ENCODE data around the gene MLLT3.

DNA sequence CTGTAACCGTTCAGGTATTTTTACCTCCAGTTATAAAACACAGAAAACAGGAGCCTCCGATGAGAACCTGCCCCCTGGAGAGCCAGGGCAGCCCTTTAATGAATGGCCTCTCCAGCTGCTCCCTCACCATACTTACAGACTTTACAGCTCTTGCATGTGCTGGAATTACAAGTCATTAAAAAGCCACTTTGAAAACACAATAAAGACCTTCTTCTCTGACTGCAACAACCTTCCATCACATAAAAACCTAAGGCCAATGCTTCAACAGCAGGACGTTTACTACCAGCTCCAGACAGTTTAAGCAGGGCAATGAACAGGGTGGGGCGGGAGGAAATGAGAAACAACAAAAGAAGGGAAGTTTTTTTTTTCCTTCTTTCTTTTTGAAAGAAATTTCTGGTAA, 213.8 kb downstream of the MLLT3 start:
- TF ChIP-seq, protein P1, sequence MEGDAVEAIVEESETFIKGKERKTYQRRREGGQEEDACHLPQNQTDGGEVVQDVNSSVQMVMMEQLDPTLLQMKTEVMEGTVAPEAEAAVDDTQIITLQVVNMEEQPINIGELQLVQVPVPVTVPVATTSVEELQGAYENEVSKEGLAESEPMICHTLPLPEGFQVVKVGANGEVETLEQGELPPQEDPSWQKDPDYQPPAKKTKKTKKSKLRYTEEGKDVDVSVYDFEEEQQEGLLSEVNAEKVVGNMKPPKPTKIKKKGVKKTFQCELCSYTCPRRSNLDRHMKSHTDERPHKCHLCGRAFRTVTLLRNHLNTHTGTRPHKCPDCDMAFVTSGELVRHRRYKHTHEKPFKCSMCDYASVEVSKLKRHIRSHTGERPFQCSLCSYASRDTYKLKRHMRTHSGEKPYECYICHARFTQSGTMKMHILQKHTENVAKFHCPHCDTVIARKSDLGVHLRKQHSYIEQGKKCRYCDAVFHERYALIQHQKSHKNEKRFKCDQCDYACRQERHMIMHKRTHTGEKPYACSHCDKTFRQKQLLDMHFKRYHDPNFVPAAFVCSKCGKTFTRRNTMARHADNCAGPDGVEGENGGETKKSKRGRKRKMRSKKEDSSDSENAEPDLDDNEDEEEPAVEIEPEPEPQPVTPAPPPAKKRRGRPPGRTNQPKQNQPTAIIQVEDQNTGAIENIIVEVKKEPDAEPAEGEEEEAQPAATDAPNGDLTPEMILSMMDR (IDR thresholded peaks at IDR 0.05): no peak
- TF ChIP-seq POLR2A (IDR thresholded peaks at IDR 0.05): no peak

All from body of pancreas (tissue), 4 donors.